ENCODE data around the gene RRAS. TPM values are rescaled to one million over a fixed set of nuclear protein-coding genes. Genes with fewer than 3 reads are reported as not detected.

RRAS gene
- total and polyA plus RNA-seq, 7 donors: 79.8 to 139 (median 126) TPM

- H3K27me3 ChIP-seq: no peaks in the 10 kb centered on the region
- 1% methylated on average over 51 of the region's 51 CpGs for WGBS, 2 donors
- H3K27ac ChIP-seq: peak overlapping the region; percentile 92 to 97 (median 96)
- H3K4me3 ChIP-seq: peak overlapping the region; percentile 71 to 95 (median 88)
- TF ChIP-seq CTCF (IDR thresholded peaks at IDR 0.05) (no peak), POLR2A (IDR thresholded peaks at IDR 0.05) (no peak), POLR2AphosphoS5 (IDR thresholded peaks at IDR 0.05) (no peak), EP300 (IDR thresholded peaks at IDR 0.05) (no peak)
- intact Hi-C loops (cut with DNase I): loop anchor here (1.0 to 5.0 kb wide), 3 partner anchors 49 to 720 kb away; partner anchors contain the start of genes PPP1R15A and PRMT1
- peaks cover 0 to 45% (median 27%) of the 10 kb centered on the region in 4 donors for H3K4me1 ChIP-seq
- no peaks in the 10 kb centered on the region for H3K9me3 ChIP-seq
- peak; percentile 74 for DNase-seq
- H3K36me3 ChIP-seq: peaks cover 15 to 29% (median 28%) of the 10 kb centered on the region in 4 donors
Measured at GRCh38 chr19:49591731-49592485, 48.0 kb downstream of the RRAS start.

- peaks cover 12 to 22% (median 21%) of the 10 kb centered on the region in 4 donors for H3K36me3 ChIP-seq
- intact Hi-C loops (cut with DNase I): loop anchor here (1.0 to 5.0 kb wide), 3 partner anchors 50 to 719 kb away; partner anchors contain the start of genes PPP1R15A and PRMT1
Measured at GRCh38 chr19:49590971-49591730, 48.8 kb downstream of the RRAS start, which contains the start of gene PRR12. Gene PRR12 (plus strand): TSS chr19:49591182. CDS start chr19:49591655, 473 bp downstream.

GRCh38 chr19:49590071-49590970 is 49.6 kb downstream of the RRAS start:
- Histone ChIP-seq H3K27me3 (no peaks in the 10 kb centered on the region), H3K27ac (peak overlapping the region; percentile 92 to 97 (median 96)), H3K4me3 (peak overlapping the region; percentile 71 to 95 (median 88)), H3K36me3 (peaks cover 9 to 13% (median 12%) of the 10 kb centered on the region in 4 donors), H3K9me3 (no peaks in the 10 kb centered on the region), H3K4me1 (peaks cover 0 to 43% (median 26%) of the 10 kb centered on the region in 4 donors)
- intact Hi-C loops (cut with DNase I): loop anchor here (5.0 kb wide), 2 partner anchors 87 to 718 kb away; partner anchors contain the start of genes PPP1R15A and PRMT1
- WGBS, 2 donors: 1% methylated on average over 58 of the region's 58 CpGs
- TF ChIP-seq EP300 (IDR thresholded peaks at IDR 0.05): no peak
- peak in 2 of 4 experiments; percentile 7 to 20 for TF ChIP-seq CTCF (IDR thresholded peaks at IDR 0.05)
- TF ChIP-seq POLR2AphosphoS5 (IDR thresholded peaks at IDR 0.05): peak; percentile 51 to 87 (median 81)
- peak; percentile 59 to 77 for TF ChIP-seq POLR2A (IDR thresholded peaks at IDR 0.05)
- DNase-seq: peak; percentile 96

More at GRCh38 chr19:49590971-49591730, 48.8 kb downstream of the RRAS start, which contains the start of gene PRR12:
- Histone ChIP-seq H3K4me1 (peaks cover 0 to 45% (median 27%) of the 10 kb centered on the region in 4 donors), H3K9me3 (no peaks in the 10 kb centered on the region), H3K27ac (peak within 1 kb of the TSS; percentile 92 to 97 (median 96)), H3K4me3 (peak within 1 kb of the TSS; percentile 71 to 95 (median 88)), H3K27me3 (no peaks in the 10 kb centered on the region)
- peak; percentile 85 for DNase-seq
- TF ChIP-seq EP300 (IDR thresholded peaks at IDR 0.05) (no peak), POLR2AphosphoS5 (IDR thresholded peaks at IDR 0.05) (peak in 1 of 4 donors; percentile 9), CTCF (IDR thresholded peaks at IDR 0.05) (no peak), POLR2A (IDR thresholded peaks at IDR 0.05) (no peak)
- WGBS, 2 donors: 1% methylated on average over 61 to 66 of the region's 66 CpGs

- H3K27me3 ChIP-seq: no peaks in the 10 kb centered on the region
- peak overlapping the region; percentile 92 to 97 (median 96) for H3K27ac ChIP-seq
- TF ChIP-seq EP300 (IDR thresholded peaks at IDR 0.05) (no peak), POLR2AphosphoS5 (IDR thresholded peaks at IDR 0.05) (no peak), POLR2A (IDR thresholded peaks at IDR 0.05) (no peak), CTCF (IDR thresholded peaks at IDR 0.05) (no peak)
- H3K4me1 ChIP-seq: peaks cover 0 to 36% (median 23%) of the 10 kb centered on the region in 4 donors
- WGBS, 2 donors: 29 to 52% methylated on average over 5 of the region's 5 CpGs
- intact Hi-C loops (cut with DNase I): no loop called here
- H3K36me3 ChIP-seq: peaks cover 2 to 5% (median 4%) of the 10 kb centered on the region in 4 donors
- H3K9me3 ChIP-seq: no peaks in the 10 kb centered on the region
- DNase-seq: no peak
- H3K4me3 ChIP-seq: peak overlapping the region in 3 of 4 donors; percentile 88 to 95 (median 89)
Measured at GRCh38 chr19:49589502-49589905, 50.4 kb downstream of the RRAS start.

All from sigmoid colon (tissue), 7 donors.